OCI-LY1 (cell line): Measurements from ENCODE around the gene SLC13A2.

ENCODE experiments used
- CTCF ChIP-seq: fragments of 200-600 bp; sonication (generic), shearing (Covaris generic); IDR thresholded peaks from 2 replicates; pipeline ENCODE4 v1.5.1; 2017; ENCODE audit warnings: mild to moderate bottlenecking, antibody characterized with exemption, low read length, moderate library complexity, mixed read lengths
- EZH2 ChIP-seq: fragments of 200-600 bp; sonication (generic), shearing (Covaris generic); IDR thresholded peaks from 2 replicates; pipeline ENCODE4 v1.8.0; 2017; ENCODE audit warnings: borderline replicate concordance, mixed run types, mild to moderate bottlenecking, antibody characterized with exemption, low read length, moderate library complexity, mixed read lengths

GRCh38 chr17:28482551-28483199 is 9.2 kb downstream of the SLC13A2 start:
- TF ChIP-seq CTCF (no peak), EZH2 (no peak)
